Activated T-cell treated with anti-CD3 and anti-CD28 coated beads for 1 hour (primary cell): ENCODE results near the gene LRP1B.

Experiments
- DNase-seq: peaks from one replicate; pipeline ENCODE4 v3.0.0-alpha.2; 2020; ENCODE audit warnings: low read depth

The LRP1B gene

GRCh38 chr2:142131010-142131669 lies at the start of gene LRP1B:
LRP1B (minus strand) TSS chr2:142131016; CDS start chr2:142130729, 287 bp downstream.
- DNase-seq, result no peak

- no peak for DNase-seq
These were observed 48.9 kb upstream of the LRP1B start for GRCh38 chr2:142179686-142180085.

GRCh38 chr2:142178604-142179003 lies 47.8 kb upstream of the LRP1B start:
- DNase-seq, result no peak

- DNase-seq, result no peak
These were observed 46.1 kb upstream of the LRP1B start for GRCh38 chr2:142176941-142177340.

- DNase-seq, result no peak
These were observed 45.1 kb upstream of the LRP1B start for GRCh38 chr2:142175813-142176338.

- DNase-seq, result no peak
These were observed 43.4 kb upstream of the LRP1B start for GRCh38 chr2:142174176-142174575.

- DNase-seq, result no peak
These were observed 40.0 kb upstream of the LRP1B start for GRCh38 chr2:142170847-142171246.

GRCh38 chr2:142165790-142166189 lies 35.0 kb upstream of the LRP1B start:
- DNase-seq, result no peak

- no peak for DNase-seq
These were observed 22.8 kb upstream of the LRP1B start for GRCh38 chr2:142153601-142154000.

GRCh38 chr2:142150453-142150852 lies 19.6 kb upstream of the LRP1B start:
- DNase-seq, result no peak

- no peak for DNase-seq
These were observed 13.7 kb upstream of the LRP1B start for GRCh38 chr2:142144547-142144946.

- no peak for DNase-seq
These were observed 11.8 kb upstream of the LRP1B start for GRCh38 chr2:142142595-142142994.

GRCh38 chr2:142140434-142140845 lies 9.6 kb upstream of the LRP1B start:
- DNase-seq, result no peak

GRCh38 chr2:142139384-142139783 lies 8.6 kb upstream of the LRP1B start:
- DNase-seq, result no peak

- DNase-seq, result no peak
These were observed 5.8 kb upstream of the LRP1B start for GRCh38 chr2:142136571-142136970.

GRCh38 chr2:142134911-142135310 lies 4.1 kb upstream of the LRP1B start:
- DNase-seq, result no peak

- no peak for DNase-seq
These were observed 456 bp downstream of the LRP1B start for GRCh38 chr2:142130111-142131009.

GRCh38 chr2:142128105-142128504 lies 2.7 kb downstream of the LRP1B start:
- no peak for DNase-seq

GRCh38 chr2:142127248-142127647 lies 3.6 kb downstream of the LRP1B start:
- DNase-seq, result no peak

- DNase-seq, result no peak
These were observed 6.1 kb downstream of the LRP1B start for GRCh38 chr2:142124706-142125105.

GRCh38 chr2:142119347-142119746 lies 11.5 kb downstream of the LRP1B start:
- DNase-seq, result no peak

GRCh38 chr2:142112757-142113221 lies 18.0 kb downstream of the LRP1B start:
- DNase-seq, result no peak
